GM18517 (cell line): ENCODE results near the gene HELZ.
"Not testable (repeated sequence)": the region's sequence is repeated elsewhere in the genome, so short reads cannot be mapped to it uniquely, and the experiment has no call there.

ENCODE experiments used
- ATAC-seq: cut with Tn5 transposase; IDR thresholded peaks from one replicate; pipeline ENCODE4 v1.9.1; 2021; ENCODE audit warnings: mild to moderate bottlenecking, moderate library complexity; ENCODE audit not compliant: unreplicated experiment

The HELZ gene

GRCh38 chr17:67054608-67055007, 190.4 kb downstream of the HELZ start:
- no peak for ATAC-seq

GRCh38 chr17:67054011-67054591, 190.9 kb downstream of the HELZ start:
- ATAC-seq, result no peak

GRCh38 chr17:67053438-67054000, 191.5 kb downstream of the HELZ start:
- no peak for ATAC-seq

DNA sequence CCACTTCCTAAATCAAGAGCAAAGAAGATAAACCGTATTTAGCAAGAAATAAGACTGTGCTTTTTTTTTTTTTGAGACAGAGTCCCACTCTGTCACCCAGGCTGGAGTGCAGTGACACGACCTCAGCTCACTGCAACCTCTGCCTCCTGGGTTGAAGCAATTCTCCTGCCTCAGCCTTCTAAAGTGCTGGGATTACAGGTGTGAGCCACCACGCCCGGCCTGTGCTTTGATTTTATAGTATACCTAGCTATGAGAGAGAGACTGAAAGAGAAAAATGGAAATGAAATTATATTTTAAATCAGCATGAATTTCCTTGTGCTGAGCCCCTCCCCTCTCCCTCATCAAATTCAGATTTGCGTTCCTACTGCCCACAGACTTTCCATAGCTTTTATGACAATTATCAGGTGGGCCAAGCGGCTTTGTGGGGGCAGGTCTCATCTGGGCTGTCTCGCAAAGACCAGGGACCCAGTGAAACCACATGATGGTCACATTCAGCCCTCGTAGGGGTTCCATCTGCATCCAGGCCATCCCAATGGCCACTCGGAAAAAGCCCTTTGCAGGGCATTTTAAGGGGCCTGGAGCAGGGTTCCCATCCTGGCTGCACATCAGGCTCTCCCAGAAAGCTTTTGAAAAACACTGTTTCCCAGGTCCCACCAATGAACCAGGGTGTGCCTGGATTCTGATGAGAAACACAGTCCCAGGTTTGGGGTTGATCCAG, 192.1 kb downstream of the HELZ start:
- ATAC-seq, result no peak

GRCh38 chr17:67051837-67052236, 193.2 kb downstream of the HELZ start:
- ATAC-seq, result no peak

DNA sequence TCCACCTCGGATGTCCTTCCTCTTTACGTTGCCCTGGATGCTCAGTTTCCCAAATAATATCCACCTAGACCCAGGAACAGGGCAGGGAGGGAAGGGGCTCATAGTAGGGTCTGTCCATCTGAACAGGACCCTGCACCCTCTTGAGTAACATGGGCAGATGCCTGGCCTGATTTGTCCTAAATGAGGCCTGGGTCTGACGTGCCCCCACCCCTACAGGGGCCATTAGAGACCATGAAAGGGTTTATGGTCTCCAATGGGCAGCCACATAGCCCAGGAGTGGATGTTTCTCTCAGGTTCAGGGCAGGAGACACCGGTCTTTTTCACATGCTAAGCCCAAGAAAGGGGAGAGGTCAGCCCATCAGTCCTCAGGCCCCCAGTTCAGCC, 193.8 kb downstream of the HELZ start:
- ATAC-seq, result no peak

- ATAC-seq, result no peak
Measured at GRCh38 chr17:67050471-67051154, 194.4 kb downstream of the HELZ start.

DNA sequence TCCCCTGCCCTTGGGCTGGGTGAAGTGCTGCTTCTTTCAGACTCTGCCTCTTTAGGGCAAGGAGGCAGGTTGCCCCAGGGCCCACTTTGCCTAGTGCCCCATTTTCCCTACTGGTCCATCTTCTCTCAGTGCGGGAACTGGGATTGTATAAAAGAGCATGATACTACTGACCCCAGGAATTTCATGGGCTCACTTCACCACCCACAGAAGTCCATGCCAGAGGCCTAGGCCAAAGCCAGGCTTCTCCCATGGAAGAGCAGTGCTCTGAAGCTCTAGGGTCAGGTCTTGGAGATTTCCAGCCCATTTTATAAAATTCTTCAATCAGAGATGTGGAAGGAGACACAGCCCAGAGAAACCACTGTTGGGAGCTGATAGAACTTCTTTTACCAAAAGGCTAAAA, 194.9 kb downstream of the HELZ start:
- ATAC-seq, result no peak

DNA sequence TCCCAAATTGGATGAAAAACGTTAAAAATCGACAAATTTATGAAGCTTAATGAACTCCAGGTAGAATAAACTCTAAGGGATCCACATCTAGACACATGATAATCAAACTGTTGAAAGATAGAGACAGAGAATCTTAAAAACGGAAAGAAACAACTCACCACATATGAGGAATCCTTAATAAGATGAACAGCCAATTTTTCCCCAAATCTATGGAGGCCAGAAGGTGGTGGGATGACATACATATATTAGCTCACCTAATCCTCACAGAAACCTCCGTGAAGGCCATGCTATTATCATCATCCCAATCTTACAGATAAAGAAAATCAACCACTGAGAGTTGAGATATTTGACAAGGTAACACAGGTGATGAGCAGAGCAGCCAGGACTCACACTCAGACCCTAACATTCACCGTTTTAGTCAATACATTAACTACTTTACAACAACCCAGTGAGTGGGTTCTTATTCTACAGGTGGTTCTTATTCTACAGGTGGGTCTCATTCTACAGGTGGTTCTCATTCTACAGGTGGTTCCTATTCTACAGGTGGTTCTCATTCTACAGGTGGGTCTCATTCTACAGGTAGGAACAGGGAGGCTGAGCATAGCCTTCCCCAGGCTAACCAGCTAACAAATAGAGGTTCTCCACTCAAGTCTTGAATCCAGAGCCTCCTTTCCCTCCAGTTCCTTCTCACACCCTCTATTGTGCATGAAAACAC, 195.8 kb downstream of the HELZ start:
- ATAC-seq, result no peak

- ATAC-seq, result no peak
Measured at GRCh38 chr17:67047382-67047781, 197.6 kb downstream of the HELZ start.

DNA sequence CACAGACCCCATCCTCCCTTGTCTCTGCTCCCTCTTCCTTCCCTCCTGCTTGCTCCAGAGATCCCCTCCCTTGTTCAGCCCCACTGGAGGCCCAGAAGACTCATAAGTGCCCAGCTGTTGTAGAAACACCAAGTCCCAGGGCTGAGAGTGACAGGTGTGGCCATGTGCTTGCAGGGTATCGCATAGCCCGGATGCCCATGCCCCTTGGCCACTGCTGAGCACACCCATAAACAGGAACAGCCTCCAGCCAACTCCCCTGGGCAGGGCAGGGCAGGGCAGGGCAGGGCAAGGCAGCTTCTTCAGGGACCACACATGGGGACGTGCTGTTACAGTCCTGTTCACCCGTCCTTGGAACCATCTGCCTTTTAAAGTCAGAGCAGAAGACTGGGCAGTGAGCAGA, 198.6 kb downstream of the HELZ start:
- no peak for ATAC-seq

- ATAC-seq, result no peak
Measured at GRCh38 chr17:67044940-67045339, 200.1 kb downstream of the HELZ start.

DNA sequence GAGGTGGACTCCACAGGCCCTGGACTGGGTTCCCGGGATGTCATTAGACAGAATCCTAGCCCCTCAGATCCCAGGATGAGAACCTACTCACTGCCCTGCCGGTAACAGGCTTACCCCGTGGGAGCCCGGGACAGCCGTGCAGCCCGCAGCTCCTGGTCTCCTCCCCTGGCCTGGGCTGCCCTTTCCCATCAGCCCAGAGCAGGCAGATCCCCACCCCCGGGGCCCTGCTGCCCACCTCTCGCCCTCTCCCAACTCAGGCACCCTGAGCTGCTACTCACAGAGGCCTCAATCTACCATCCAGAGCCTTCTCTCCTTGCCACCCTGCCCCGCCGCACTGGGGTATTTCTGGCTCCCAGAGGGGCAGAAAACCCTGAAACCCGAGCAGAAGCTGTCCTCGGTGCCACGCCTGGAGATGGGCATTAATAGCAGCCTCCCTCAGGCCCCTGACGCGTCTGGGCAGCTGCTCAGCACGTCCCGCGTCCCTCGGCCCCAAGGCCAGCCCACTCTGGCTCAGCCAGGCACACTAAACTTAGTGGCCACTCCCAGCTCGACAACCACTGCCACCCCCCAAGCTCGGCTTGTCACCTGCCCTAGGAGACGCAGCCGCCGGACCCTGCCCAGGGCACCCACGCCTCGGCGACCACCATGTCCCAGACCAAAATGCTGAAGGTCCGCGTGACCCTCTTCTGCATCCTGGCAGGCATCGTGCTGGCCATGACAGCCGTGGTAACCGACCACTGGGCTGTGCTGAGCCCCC, 200.8 kb downstream of the HELZ start, which contains the start of gene CACNG1:
TSS of gene CACNG1 (plus strand) at position 539 of the 757 bp plus-strand sequence. CDS start at position 646, 107 bp downstream.
- no peak for ATAC-seq

DNA sequence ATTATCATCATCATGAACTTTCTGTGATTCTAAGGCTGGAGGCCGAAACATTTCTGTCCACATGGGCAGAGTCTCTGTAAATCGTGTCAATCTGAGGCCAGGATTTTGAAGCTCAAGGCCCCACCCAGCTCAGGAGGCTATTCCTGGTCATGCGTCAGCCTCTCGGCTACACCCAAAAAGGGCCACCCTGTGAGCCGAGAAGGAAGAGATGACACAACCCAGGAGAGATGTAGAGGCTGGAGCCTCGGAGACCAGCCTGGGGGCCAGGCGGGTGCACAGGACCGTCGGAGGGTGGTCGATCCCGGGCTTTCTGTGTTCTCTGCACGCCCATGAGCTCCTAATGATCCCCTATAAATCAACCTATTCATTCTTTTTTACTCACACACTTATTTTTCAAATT, 201.7 kb downstream of the HELZ start:
- no peak for ATAC-seq

DNA sequence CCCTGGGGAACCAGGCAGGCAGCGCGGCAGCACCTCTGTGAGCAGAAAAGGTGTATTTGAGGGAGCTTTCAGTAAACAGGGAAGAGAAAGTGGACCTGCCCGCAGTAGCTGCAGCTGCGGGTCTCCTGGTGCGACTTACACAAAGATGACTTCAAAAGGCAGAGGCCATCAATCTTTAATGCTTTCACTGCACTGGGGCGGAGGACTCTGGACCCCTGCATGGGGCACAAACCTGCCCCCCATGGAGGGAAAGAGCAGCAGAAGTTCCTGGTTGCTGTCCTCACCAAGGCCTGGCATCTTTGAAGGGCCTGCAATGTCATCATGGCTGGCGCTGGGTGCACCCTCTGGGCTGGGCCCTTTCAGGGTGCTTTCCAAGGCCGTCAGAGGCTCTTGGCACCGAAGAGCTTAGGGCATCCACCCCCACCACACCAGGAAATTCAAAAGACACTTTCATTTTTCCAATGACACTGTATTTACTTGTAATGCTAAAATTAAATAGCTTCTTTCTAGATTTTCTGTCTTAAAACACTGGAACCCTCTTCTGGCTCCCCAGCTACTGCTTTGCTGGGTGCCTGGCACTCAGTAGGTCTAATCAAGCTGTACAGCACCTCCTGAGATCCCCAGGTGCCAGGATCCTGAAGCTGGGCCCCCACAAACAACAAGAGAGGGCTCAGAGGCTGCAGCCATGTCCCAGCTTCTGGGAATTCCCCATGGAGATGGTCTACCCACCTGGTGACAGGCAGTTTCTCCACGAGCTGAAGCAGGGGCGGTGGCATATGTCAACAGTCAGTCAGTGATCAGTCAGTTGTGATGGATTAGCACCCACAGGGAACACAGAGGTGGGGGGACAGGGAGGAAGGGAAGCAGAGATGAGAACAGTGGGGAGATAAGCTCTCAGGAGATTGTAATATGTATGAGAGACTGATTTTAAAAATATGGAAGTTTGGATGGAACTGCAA, 202.8 kb downstream of the HELZ start:
- ATAC-seq, result no peak

- no peak for ATAC-seq
Measured at GRCh38 chr17:67041531-67041930, 203.5 kb downstream of the HELZ start.

DNA sequence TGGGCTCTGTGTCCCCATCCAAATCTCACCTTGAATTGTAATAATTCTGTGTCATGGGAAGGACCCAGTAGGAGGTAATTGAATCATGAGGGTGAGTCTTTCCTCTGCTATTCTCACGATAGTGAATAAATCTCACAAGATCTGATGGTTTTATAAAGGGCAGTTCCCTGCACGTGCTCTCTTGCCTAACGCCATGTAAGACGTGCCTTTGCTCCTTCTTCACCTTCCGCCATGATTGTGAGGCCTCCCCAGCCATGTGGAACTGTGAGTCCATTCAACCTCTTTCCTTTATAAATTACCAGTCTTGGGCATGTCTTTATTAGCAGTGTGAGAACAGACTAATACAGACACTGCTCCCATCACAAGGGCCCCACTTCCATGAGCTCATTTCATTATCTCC, 203.9 kb downstream of the HELZ start:
- ATAC-seq, result not testable (repeated sequence)

GRCh38 chr17:67040652-67041051, 204.3 kb downstream of the HELZ start:
- ATAC-seq, result no peak

DNA sequence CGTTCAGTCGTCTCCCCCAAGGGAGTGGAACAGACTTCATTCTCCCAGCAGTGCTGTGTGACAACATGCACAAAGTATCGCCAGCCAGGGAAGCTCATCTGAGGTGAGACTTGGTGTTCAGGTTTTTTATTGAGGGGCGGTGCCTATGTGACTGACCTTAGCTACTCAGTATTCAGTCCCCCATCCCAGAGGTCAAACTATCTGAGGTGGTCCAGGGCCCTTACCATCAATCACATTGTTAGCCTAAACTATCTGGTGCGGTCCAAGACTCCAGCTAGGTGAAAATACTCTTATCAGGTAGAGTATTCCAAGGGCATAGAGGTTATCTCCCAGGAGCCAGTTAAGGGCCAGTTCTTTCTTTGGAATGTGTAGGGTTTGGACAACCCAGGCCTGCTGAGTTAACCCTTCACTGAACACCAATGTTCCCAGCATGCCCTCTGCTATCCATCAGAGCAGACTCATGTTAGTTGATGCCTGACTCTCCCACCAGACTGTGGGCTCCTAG, 206.1 kb downstream of the HELZ start:
- ATAC-seq, result no peak
